Ascending aorta (tissue), 2 donors: ENCODE data around the gene NLRP3. TPM values are rescaled to one million over a fixed set of nuclear protein-coding genes. Genes with fewer than 3 reads are reported as not detected.
A peak's percentile ranks its signal among the peaks of the same experiment; 100 is the strongest.

Experiments
- DNase-seq, 2 donors: peaks; one replicate each; pipeline ENCODE4 v3.0.0-alpha.2; 2019; ENCODE audit warnings: low spot score in 2 of 2
- H3K27ac ChIP-seq, 2 donors: fragments of 200-600 bp; sonication (generic); one replicate each; pipeline ENCODE4 v1.5.1; 2016 to 2017; ENCODE audit warnings: mild to moderate bottlenecking in 1 of 2
- H3K27me3 ChIP-seq: fragments of 200-600 bp; sonication (generic); one replicate; pipeline ENCODE4 v1.5.1; 2017
- H3K36me3 ChIP-seq, 2 donors: fragments of 200-600 bp; sonication (generic); one replicate each; pipeline ENCODE4 v1.5.1; 2016
- H3K4me1 ChIP-seq, 2 donors: fragments of 200-600 bp; sonication (generic); one replicate each; pipeline ENCODE4 v1.5.1; 2016 to 2017; ENCODE audit warnings: mild to moderate bottlenecking in 1 of 2
- H3K4me3 ChIP-seq, 2 donors: fragments of 200-600 bp; sonication (generic); one replicate each; pipeline ENCODE4 v1.5.1; 2016 to 2017; ENCODE audit warnings: mild to moderate bottlenecking in 1 of 2
- H3K9me3 ChIP-seq, 2 donors: fragments of 200-600 bp; sonication (generic); one replicate each; pipeline ENCODE4 v1.5.1; 2016
- intact Hi-C: fragments of 100-400 bp; cut with DNase I; formaldehyde crosslinking; loops from one replicate; pipeline ENCODE4 v1.15.1; 2023
- total RNA-seq: library from RNA; depleted of rRNA; stranded (reverse); fragments of >200 nt; gene quantifications from one replicate; pipeline ENCODE4 v1.1.0, GENCODE V29; 2016
- TF ChIP-seq, protein P1 (sequence below), 3 experiments: fragments of 200-600 bp in 2 of 3; fragments of 450-650 bp in 1 of 3; sonication (generic) in 2 of 3; IDR thresholded peaks; one replicate each; pipeline ENCODE4 v1.5.1; 2016 to 2019; ENCODE audit warnings: antibody characterized with exemption in 3 of 3, mild to moderate bottlenecking in 1 of 3, moderate library complexity in 1 of 3

Gene NLRP3
- total RNA-seq, 1 donor from 2014 or later: 0.11 TPM

- DNase-seq: no peak
- TF ChIP-seq, protein P1, sequence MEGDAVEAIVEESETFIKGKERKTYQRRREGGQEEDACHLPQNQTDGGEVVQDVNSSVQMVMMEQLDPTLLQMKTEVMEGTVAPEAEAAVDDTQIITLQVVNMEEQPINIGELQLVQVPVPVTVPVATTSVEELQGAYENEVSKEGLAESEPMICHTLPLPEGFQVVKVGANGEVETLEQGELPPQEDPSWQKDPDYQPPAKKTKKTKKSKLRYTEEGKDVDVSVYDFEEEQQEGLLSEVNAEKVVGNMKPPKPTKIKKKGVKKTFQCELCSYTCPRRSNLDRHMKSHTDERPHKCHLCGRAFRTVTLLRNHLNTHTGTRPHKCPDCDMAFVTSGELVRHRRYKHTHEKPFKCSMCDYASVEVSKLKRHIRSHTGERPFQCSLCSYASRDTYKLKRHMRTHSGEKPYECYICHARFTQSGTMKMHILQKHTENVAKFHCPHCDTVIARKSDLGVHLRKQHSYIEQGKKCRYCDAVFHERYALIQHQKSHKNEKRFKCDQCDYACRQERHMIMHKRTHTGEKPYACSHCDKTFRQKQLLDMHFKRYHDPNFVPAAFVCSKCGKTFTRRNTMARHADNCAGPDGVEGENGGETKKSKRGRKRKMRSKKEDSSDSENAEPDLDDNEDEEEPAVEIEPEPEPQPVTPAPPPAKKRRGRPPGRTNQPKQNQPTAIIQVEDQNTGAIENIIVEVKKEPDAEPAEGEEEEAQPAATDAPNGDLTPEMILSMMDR (IDR thresholded peaks at IDR 0.05): no peak
- Histone ChIP-seq H3K36me3 (no peaks in the 10 kb centered on the region), H3K9me3 (no peaks in the 10 kb centered on the region), H3K27me3 (no peaks in the 10 kb centered on the region), H3K27ac (no peak overlapping the region), H3K4me3 (no peak overlapping the region), H3K4me1 (no peaks in the 10 kb centered on the region)
- intact Hi-C loops: no loop called here
These were observed 66.8 kb downstream of the NLRP3 start for GRCh38 chr1:247482747-247483146.

DNA sequence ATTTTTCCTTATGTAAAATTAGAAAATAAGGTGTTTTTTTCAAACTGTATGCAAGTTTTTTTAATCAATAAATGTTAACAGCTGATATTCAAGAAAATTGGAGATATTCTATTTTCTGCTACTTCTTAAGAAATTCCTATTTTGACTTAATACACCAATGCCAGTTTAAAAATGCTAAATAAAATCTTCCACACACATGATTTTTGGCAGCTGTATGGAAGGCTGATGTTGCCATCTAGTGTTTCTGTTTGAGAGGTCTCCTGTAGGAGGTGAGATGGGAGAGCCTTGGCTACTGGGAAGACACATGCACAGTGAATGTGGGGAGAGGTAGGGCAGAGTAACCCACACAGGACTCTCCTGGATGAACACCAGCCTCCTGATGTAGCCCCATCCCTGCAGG is 71.1 kb downstream of the NLRP3 start:
- H3K27me3 ChIP-seq: no peaks in the 10 kb centered on the region

GRCh38 chr1:247491328-247491727 is 75.4 kb downstream of the NLRP3 start:
- Histone ChIP-seq H3K27me3 (no peaks in the 10 kb centered on the region), H3K4me3 (no peak overlapping the region), H3K9me3 (no peaks in the 10 kb centered on the region), H3K4me1 (no peaks in the 10 kb centered on the region), H3K36me3 (no peaks in the 10 kb centered on the region), H3K27ac (no peak overlapping the region)
- TF ChIP-seq, protein P1 (IDR thresholded peaks at IDR 0.05): no peak
- DNase-seq: no peak
- intact Hi-C loops: no loop called here

More for the DNA sequence above, 71.1 kb downstream of the NLRP3 start:
- Histone ChIP-seq H3K9me3 (no peaks in the 10 kb centered on the region), H3K27ac (no peak overlapping the region), H3K36me3 (no peaks in the 10 kb centered on the region), H3K4me1 (no peaks in the 10 kb centered on the region), H3K4me3 (no peak overlapping the region)
- TF ChIP-seq, protein P1 (IDR thresholded peaks at IDR 0.05): peak; percentile 31 to 50 (median 40)
- DNase-seq: no peak
- intact Hi-C loops: loop anchor here (5.0 kb wide), 2 partner anchors 95 to 115 kb away; no protein-coding TSS in a partner anchor

DNA sequence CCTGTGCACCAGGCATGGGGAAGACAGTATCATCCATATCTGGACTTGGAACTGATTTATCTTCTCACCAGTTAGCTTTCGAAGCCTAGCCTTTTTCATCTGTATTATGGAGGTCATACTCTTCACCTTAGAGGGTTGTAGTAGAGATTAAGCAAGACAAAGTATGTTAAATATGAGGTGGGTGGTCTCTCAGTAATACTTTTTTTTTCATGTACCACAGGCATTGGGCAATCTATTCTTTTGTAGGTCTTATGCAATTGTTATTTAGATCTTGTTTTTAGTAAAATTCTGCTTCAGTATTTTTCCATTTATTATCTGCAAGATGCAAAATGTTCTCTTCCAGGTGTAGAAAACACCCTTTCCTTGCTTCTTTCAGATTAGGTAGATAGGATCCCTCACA is 77.1 kb downstream of the NLRP3 start:
- no peaks in the 10 kb centered on the region for H3K27me3 ChIP-seq

DNA sequence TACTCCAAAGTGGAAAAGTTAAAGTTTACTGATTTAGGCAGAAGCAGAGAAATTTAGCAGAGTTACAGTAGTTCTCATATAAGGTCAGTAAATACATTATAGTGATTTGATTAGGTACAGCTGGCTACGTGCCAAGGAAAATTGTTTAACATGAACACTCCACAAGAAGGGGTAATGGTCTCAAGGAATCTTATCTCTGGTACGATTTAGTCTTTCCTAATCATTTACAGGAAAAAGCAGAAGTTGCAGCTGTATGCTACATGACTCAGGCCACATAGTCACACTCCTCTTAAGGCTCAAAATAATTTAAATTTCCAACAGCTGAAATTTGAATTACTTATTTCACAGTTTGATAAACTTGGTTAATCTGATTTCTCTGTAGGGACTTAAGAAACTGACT is 78.8 kb downstream of the NLRP3 start:
- Histone ChIP-seq H3K4me3 (no peak overlapping the region), H3K4me1 (no peaks in the 10 kb centered on the region), H3K9me3 (no peaks in the 10 kb centered on the region), H3K36me3 (no peaks in the 10 kb centered on the region), H3K27me3 (no peaks in the 10 kb centered on the region), H3K27ac (no peak overlapping the region)
- DNase-seq: no peak
- TF ChIP-seq, protein P1 (IDR thresholded peaks at IDR 0.05): no peak
- intact Hi-C loops: no loop called here

More for the DNA sequence above, 77.1 kb downstream of the NLRP3 start:
- TF ChIP-seq, protein P1 (IDR thresholded peaks at IDR 0.05): no peak
- H3K36me3 ChIP-seq: no peaks in the 10 kb centered on the region
- DNase-seq: no peak
- H3K4me1 ChIP-seq: no peaks in the 10 kb centered on the region
- intact Hi-C loops: no loop called here
- H3K27ac ChIP-seq: no peak overlapping the region
- no peak overlapping the region for H3K4me3 ChIP-seq
- H3K9me3 ChIP-seq: no peaks in the 10 kb centered on the region
